Lower leg skin (tissue), 3 donors: ENCODE measurements around the gene LRRC49.

Experiments
- POLR2A ChIP-seq, 2 donors: fragments of 450-650 bp; IDR thresholded peaks; one replicate each; pipeline ENCODE4 v1.6.1; 2016 to 2017; ENCODE audit warnings: antibody characterized with exemption in 2 of 2, mild to moderate bottlenecking in 1 of 2, moderate library complexity in 1 of 2
- TF ChIP-seq, protein P1 (sequence below), 3 donors: fragments of 450-650 bp; IDR thresholded peaks; one replicate each; pipeline ENCODE4 v1.5.1; 2016; ENCODE audit warnings: antibody characterized with exemption in 3 of 3, mild to moderate bottlenecking in 3 of 3, moderate library complexity in 2 of 3

GRCh38 chr15:71084264-71084663 is 191.6 kb downstream of the LRRC49 start:
- TF ChIP-seq, protein P1, sequence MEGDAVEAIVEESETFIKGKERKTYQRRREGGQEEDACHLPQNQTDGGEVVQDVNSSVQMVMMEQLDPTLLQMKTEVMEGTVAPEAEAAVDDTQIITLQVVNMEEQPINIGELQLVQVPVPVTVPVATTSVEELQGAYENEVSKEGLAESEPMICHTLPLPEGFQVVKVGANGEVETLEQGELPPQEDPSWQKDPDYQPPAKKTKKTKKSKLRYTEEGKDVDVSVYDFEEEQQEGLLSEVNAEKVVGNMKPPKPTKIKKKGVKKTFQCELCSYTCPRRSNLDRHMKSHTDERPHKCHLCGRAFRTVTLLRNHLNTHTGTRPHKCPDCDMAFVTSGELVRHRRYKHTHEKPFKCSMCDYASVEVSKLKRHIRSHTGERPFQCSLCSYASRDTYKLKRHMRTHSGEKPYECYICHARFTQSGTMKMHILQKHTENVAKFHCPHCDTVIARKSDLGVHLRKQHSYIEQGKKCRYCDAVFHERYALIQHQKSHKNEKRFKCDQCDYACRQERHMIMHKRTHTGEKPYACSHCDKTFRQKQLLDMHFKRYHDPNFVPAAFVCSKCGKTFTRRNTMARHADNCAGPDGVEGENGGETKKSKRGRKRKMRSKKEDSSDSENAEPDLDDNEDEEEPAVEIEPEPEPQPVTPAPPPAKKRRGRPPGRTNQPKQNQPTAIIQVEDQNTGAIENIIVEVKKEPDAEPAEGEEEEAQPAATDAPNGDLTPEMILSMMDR (IDR thresholded peaks at IDR 0.05), result no peak
- no peak for TF ChIP-seq POLR2A (IDR thresholded peaks at IDR 0.05)
